Fibroblast of villous mesenchyme (primary cell): ENCODE measurements around the gene FGR. TPM values are rescaled to one million over a fixed set of nuclear protein-coding genes. Genes with fewer than 3 reads are reported as not detected.
A peak's percentile ranks its signal among the peaks of the same experiment; 100 is the strongest.

Source experiments
- DNase-seq: peaks from one replicate; pipeline ENCODE4 v3.0.0-alpha.2; 2010; ENCODE audit warnings: low read depth
- H3K4me3 ChIP-seq: 2 replicates; pipeline ENCODE4 v1.5.1; 2011; ENCODE audit warnings: low read depth, mild to moderate bottlenecking, low read length
- CTCF ChIP-seq: IDR thresholded peaks from 2 replicates; pipeline ENCODE4 v1.5.1; 2012; ENCODE audit warnings: low read depth, mild to moderate bottlenecking, low read length; ENCODE audit not compliant: insufficient read depth
- total RNA-seq: library from RNA; depleted of rRNA; stranded (reverse); fragments of >200 nt; gene quantifications from 2 replicates; pipeline ENCODE4 v1.2.3, GENCODE V29; 2012

FGR gene
- total RNA-seq, 1 donor, result not detected

DNA sequence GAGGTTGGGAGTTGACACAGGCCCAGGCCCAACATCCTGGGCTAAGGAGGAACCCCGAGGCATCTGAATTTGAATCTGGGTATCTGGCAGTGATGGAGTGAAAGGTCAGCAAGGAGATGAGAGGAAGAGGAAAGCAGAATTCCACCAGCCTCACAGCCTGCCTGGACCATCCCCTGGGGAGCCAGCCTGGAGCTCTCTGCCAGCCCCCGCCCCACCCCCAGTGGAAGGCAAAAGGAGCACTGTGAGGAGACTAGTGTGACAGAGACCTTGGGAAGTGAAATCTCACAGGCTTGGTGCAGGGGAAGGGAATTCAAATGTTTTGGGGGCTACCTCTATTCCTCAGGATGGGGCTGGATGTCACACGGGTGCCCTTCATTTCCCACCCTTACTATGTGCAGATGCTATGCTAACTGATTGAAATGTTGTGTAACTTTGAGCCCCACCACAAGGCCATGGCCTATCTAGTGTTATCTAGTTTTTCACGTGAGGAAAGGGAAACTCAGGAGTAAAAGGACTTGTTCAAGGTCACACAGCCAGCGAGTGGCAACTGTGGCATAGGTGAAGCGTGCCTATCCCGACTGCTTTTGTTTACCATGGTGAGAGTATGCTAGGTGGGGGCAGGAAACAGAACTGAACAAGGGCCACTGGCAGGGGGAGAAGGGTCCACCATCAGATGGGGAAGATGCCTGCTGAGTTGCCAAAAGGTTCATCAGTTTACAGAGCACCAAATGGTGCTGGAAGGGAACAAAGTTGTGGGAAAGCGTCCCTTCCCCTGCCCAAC lies 60.8 kb downstream of the FGR start:
- DNase-seq, result no peak
- TF ChIP-seq CTCF, result no peak
- H3K4me3 ChIP-seq, result no peak overlapping the region

DNA sequence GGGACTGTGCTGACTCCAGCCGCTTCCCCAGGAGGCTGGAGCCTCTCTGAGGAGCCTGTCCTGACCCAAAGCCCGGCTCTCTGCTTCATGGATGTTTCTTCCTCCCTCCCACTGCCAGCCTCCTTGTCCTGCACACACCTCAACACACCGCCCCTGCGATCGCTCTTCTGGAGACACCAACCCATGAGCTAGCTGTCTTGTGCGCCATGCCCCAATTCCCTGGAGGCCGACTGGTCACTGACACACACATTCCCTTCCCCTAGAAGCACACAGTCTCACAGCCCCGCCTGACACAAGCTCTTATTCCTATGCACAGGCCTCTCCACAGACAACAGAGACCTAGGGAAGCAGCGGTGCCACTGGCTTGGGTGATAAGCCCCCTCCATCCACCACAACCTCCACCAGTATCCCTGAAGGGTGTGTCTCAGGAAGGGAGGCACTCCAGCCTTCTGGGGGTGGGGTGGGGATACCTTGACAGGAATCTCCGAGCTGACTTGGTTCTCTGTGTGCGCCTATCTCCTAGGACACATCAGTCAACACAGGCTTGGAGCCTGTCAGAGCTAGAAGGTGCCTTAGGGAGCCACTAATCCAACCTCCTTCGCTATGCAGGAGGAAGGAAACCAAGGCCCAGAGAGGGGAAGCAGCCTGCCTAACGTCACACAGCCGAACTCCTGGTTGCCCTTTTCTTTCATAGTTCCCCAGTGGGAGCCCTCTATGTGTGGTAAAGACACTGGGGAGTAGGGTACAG lies 62.1 kb downstream of the FGR start:
- no peak for TF ChIP-seq CTCF
- H3K4me3 ChIP-seq, result no peak overlapping the region
- peak; percentile 41 for DNase-seq

DNA sequence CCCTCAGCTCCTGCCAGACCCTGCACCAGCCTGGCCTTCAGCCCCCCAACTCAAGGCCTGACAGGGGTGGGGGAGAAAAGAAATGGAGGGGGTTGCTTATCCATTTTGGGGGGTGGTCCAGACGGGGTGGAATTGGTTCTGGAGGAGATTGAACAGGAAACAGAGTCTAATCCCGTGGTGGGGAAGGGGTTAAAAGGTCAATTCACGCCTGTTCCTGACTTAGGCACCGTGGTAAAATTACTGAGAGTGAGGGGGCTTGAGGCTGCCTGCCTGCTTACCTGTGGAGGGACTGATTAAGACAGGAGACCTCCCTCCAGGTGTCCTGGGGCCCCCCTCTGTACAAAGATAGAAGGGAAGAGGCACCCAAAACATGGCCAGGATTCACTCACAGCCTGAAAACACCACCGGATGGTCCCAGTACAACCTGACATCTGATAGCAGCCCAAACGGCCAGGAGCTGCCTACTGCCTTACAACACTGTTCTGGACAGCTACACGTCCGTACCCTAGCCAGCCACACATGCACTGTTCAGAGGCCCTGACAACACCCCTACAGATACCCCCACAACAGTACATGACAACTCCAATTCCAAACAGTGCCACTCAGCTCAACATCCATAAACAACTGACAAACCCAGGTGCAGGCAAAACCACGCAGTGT lies 62.8 kb downstream of the FGR start:
- H3K4me3 ChIP-seq, result no peak overlapping the region
- TF ChIP-seq CTCF, result no peak
- DNase-seq, result peak; percentile 37

DNA sequence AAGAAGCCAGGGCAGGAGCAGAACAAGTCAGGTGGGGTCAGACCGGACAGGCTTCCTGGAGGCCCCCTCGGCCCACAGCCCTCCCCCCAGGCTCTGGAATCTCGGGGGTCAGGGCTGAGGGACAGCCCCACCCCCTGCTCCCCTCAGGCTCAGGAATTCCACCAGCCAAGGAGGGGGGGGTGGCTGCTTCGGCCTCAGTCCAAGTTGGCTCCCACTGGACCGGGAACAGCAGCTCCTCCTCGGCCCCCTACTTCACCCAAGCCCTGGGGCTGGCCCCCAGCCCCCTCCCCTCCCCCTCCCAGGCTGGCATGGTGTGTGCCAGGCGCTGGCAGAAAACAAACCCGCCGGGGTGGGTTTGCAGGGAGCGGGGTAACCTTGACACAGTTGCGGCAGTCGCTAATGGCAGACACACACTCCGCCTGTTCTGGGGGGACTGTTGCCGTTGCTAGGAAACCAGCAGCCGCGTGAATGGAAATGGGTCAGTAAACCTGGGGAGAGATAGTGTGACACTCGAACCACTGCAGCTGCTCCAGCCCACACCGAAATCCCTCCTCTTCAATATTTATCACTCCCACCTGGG lies 63.5 kb downstream of the FGR start:
- TF ChIP-seq CTCF, result no peak
- H3K4me3 ChIP-seq, result no peak overlapping the region
- DNase-seq, result no peak

DNA sequence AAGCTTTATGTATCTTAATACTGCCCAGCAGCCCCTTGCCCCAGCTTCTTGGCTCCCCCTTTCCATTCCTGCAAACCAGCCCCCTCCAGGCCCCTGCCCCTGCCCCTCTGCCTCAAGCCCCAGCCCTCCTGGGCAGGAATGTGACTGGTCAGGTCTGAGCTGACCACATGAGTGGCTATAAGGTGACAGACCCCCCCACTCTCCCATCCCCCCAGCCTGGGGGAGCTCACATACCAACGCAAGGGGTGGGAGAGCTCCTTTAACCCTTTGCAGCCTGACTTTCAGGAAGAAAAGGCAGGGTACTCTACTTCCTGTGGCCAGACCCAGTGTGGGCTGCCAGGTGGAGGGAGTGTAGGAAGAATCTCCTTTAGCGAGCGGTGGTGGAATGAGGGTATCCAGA lies 64.2 kb downstream of the FGR start:
- no peak for TF ChIP-seq CTCF
- no peak for DNase-seq
- H3K4me3 ChIP-seq, result no peak overlapping the region

DNA sequence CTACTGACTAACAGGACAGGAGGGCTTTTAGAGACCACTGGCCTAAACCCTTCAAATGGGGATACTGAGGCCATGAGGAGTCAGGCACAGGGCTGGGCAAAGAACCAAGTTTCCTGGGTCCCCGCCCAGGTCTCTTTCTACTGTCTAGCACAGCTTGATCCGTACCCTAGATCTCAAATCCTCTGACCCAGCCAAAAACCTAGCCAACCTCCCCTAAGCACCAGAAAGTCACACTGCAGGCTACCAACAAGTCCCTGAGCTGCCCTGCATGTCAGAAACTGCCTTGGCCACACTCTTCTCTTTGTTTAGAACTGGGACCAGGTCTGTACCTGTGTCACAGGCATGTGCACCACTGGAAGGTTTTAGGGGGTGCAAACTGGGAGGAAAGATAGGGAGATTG lies 64.6 kb downstream of the FGR start:
- TF ChIP-seq CTCF, result no peak
- H3K4me3 ChIP-seq, result no peak overlapping the region
- DNase-seq, result no peak
